Lung (tissue), 12 donors: ENCODE measurements around the gene NRG3. TPM values are rescaled to one million over a fixed set of nuclear protein-coding genes. Genes with fewer than 3 reads are reported as not detected.

Experiments
- ATAC-seq: fragments of 200-7000 bp; cut with Tn5 transposase; one replicate; pipeline ENCODE4 v1.9.1; 2020; ENCODE audit warnings: moderate number of reproducible peaks; ENCODE audit not compliant: insufficient read depth, low FRiP score
- DNase-seq, 3 donors: peaks; one replicate each; pipeline ENCODE4 v3.0.0-alpha.2; 2013 to 2017
- H3K27ac ChIP-seq, 2 donors: one replicate each; pipeline ENCODE4 v1.5.1; 2013; ENCODE audit warnings: mild to moderate bottlenecking in 2 of 2, moderate library complexity in 2 of 2, control low read depth in 1 of 2, inconsistent platforms in 1 of 2, low read depth in 1 of 2, low read length in 1 of 2
- H3K27me3 ChIP-seq, 3 donors: one replicate each; pipeline ENCODE4 v1.5.1; 2013; ENCODE audit warnings: low read length in 2 of 3; ENCODE audit not compliant: control insufficient read depth in 3 of 3, insufficient read depth in 3 of 3
- H3K36me3 ChIP-seq, 4 donors: one replicate each; pipeline ENCODE4 v1.5.1; 2013; ENCODE audit warnings: low read length in 4 of 4, mild to moderate bottlenecking in 1 of 4, moderate library complexity in 1 of 4; ENCODE audit not compliant: control insufficient read depth in 4 of 4, insufficient read depth in 4 of 4
- H3K4me1 ChIP-seq, 5 donors: one replicate each; pipeline ENCODE4 v1.5.1; 2013; ENCODE audit warnings: low read length in 5 of 5, mild to moderate bottlenecking in 2 of 5, moderate library complexity in 1 of 5; ENCODE audit not compliant: control insufficient read depth in 5 of 5, insufficient read depth in 5 of 5
- H3K4me3 ChIP-seq: one replicate; pipeline ENCODE4 v1.5.1; 2013; ENCODE audit warnings: mild to moderate bottlenecking, control low read depth, moderate library complexity
- H3K9ac ChIP-seq, 2 donors: one replicate each; pipeline ENCODE4 v1.5.1; 2013; ENCODE audit warnings: low read length in 2 of 2, control low read depth in 1 of 2; ENCODE audit not compliant: insufficient read depth in 1 of 2
- H3K9me3 ChIP-seq, 4 donors: one replicate each; pipeline ENCODE4 v1.5.1; 2013; ENCODE audit warnings: low read length in 3 of 4, mild to moderate bottlenecking in 1 of 4, moderate library complexity in 1 of 4; ENCODE audit not compliant: control insufficient read depth in 4 of 4, insufficient read depth in 3 of 4
- WGBS, 2 donors: extraction: QIAGEN DNeasy Blood & Tissue Kit; methylation state at CpG; one replicate each; pipeline ENCODE4 v1.1.7; 2013; 5-methylcytosine and 5-hydroxymethylcytosine counted together
- polyA plus RNA-seq, 2 donors: library from polyadenylated mRNA; stranded (reverse); fragments of 200-250 nt; gene quantifications; one replicate each; pipeline ENCODE4 v1.2.1, GENCODE V29; 2013
- total RNA-seq, 2 donors: library from RNA; depleted of rRNA in 1 of 2; stranded (reverse); fragments of >200 nt in 1 of 2; gene quantifications; one replicate each; pipeline ENCODE4 v1.2.1, GENCODE V29; 2014 to 2021
- TF ChIP-seq, protein P1 (sequence below): IDR thresholded peaks from 2 replicates; pipeline ENCODE4 v1.5.1; 2012; ENCODE audit warnings: mild to moderate bottlenecking; ENCODE audit errors: control extremely low read depth, extremely low read depth
- donor health status: control.
- donor health status: control.
- donor health status: Bipolar disorder and iron deficiency.
- donor health status: healthy.
- donor health status: DM: yes; HTN: yes; CAD: no.

The NRG3 gene
- total and polyA plus RNA-seq, 4 donors, result 0.49 to 2.0 (median 0.84) TPM

DNA sequence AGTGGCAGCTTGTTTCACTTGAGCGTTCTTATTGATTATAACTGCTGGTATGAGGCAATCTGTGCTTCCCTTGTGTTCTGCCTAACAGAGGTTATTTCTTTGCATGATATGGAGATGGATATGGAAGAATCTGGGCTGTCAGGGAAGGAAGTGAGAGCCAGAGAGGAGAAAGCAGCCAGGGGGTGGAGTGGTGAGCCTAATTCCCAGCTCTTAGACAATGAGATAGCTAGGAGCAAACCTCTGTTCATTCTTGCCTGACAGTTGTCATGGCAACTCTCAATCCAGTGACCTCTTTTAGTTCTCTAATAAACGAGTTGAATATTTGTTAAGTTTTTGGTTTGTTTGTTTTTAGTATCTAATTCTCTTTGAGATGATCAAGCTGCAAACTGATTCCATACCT is 214.3 kb downstream of the NRG3 start:
- no peaks in the 10 kb centered on the region for H3K4me1 ChIP-seq
- no peak overlapping the region for H3K9ac ChIP-seq
- DNase-seq (no peak), ATAC-seq (no peak)
- TF ChIP-seq, protein P1, sequence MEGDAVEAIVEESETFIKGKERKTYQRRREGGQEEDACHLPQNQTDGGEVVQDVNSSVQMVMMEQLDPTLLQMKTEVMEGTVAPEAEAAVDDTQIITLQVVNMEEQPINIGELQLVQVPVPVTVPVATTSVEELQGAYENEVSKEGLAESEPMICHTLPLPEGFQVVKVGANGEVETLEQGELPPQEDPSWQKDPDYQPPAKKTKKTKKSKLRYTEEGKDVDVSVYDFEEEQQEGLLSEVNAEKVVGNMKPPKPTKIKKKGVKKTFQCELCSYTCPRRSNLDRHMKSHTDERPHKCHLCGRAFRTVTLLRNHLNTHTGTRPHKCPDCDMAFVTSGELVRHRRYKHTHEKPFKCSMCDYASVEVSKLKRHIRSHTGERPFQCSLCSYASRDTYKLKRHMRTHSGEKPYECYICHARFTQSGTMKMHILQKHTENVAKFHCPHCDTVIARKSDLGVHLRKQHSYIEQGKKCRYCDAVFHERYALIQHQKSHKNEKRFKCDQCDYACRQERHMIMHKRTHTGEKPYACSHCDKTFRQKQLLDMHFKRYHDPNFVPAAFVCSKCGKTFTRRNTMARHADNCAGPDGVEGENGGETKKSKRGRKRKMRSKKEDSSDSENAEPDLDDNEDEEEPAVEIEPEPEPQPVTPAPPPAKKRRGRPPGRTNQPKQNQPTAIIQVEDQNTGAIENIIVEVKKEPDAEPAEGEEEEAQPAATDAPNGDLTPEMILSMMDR, result no peak
- H3K4me3 ChIP-seq, result no peak overlapping the region
- no peaks in the 10 kb centered on the region for H3K27me3 ChIP-seq
- no peak overlapping the region for H3K27ac ChIP-seq
- no peaks in the 10 kb centered on the region for H3K36me3 ChIP-seq
- WGBS, 2 donors, result 39 to 41% methylated on average over 2 of the region's 2 CpGs
- H3K9me3 ChIP-seq, result no peaks in the 10 kb centered on the region

DNA sequence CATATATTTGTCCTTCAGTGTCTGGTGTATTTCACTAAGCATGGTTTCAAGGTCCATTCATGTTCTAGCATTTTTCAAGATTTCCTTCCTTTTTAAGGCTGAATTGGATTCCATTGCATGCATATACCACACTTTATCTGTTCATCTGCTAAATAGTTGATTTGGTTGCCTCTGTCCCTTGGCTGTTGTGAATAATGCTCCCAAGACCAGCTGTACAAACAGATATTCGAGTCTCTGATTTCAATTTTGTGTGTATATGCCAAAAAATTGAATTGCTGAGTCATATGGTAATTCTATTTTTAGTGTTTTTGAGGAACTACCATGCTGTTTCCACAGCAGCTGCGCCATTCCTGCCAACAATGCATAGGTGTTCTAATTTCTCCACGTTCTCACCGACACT is 216.4 kb downstream of the NRG3 start:
- 82 to 90% methylated on average over 4 of the region's 4 CpGs for WGBS, 2 donors
- Histone ChIP-seq H3K27ac (no peak overlapping the region), H3K27me3 (no peaks in the 10 kb centered on the region), H3K4me3 (no peak overlapping the region), H3K9ac (no peak overlapping the region), H3K4me1 (no peaks in the 10 kb centered on the region), H3K36me3 (no peaks in the 10 kb centered on the region), H3K9me3 (peaks cover 0 to 2% (median 0%) of the 10 kb centered on the region in 4 donors)
- DNase-seq (no peak), ATAC-seq (no peak)
- TF ChIP-seq, protein P1, result no peak

DNA sequence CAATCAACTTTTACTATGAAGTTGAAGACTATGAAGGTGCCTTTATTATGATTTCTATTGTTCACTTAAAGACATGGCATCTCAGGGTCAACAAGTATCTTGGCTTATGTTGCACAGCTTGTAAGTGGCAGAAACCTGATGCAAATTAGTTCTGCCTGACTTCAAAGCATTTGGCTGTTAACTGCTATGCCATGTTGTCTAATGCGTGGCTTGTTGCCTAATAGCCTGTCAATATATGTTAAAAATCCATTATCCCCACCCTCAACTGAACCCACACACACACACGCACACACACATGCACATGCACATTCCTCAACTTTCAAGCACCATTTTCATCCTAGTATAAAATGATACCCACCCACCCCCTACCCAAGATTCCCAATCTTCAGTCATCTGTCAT is 217.1 kb downstream of the NRG3 start:
- ATAC-seq, result no peak
- 44% methylated on average over 2 of the region's 2 CpGs for WGBS, 2 donors
- H3K36me3 ChIP-seq, result no peaks in the 10 kb centered on the region

More for the DNA sequence above, 217.1 kb downstream of the NRG3 start:
- Histone ChIP-seq H3K4me1 (no peaks in the 10 kb centered on the region), H3K27ac (no peak overlapping the region), H3K9me3 (peaks cover 0 to 2% (median 0%) of the 10 kb centered on the region in 4 donors), H3K27me3 (no peaks in the 10 kb centered on the region), H3K9ac (no peak overlapping the region), H3K4me3 (no peak overlapping the region)
- DNase-seq, result no peak
- TF ChIP-seq, protein P1, result no peak
